ENCODE results near the gene LAP3. TPM values are rescaled to one million over a fixed set of nuclear protein-coding genes. Genes with fewer than 3 reads are reported as not detected.
"Not testable (repeated sequence)": the region's sequence is repeated elsewhere in the genome, so short reads cannot be mapped to it uniquely, and the experiment has no call there.

Gene LAP3
- total RNA-seq: 134 and 268 TPM in 2 replicates

GRCh38 chr4:17576932-17577664 lies at the start of gene LAP3:
TSS of gene LAP3 (plus strand) at chr4:17577198. CDS start at chr4:17577466, 268 bp downstream.
- DNase-seq (ENCODE audit: extremely low read depth, low read depth, low spot score): peak; percentile 48

- no peak for DNase-seq (ENCODE audit: extremely low read depth, low read depth, low spot score)
Measured at GRCh38 chr4:17528551-17529165, 48.3 kb upstream of the LAP3 start.

GRCh38 chr4:17531538-17532285 lies 45.3 kb upstream of the LAP3 start:
- DNase-seq (ENCODE audit: extremely low read depth, low read depth, low spot score): no peak

GRCh38 chr4:17534705-17535104 lies 42.3 kb upstream of the LAP3 start:
- DNase-seq (ENCODE audit: extremely low read depth, low read depth, low spot score): no peak

GRCh38 chr4:17535242-17535641 lies 41.8 kb upstream of the LAP3 start:
- DNase-seq (ENCODE audit: extremely low read depth, low read depth, low spot score): no peak

GRCh38 chr4:17535906-17536305 lies 41.1 kb upstream of the LAP3 start:
- DNase-seq (ENCODE audit: extremely low read depth, low read depth, low spot score): no peak

- not testable (repeated sequence) for DNase-seq (ENCODE audit: extremely low read depth, low read depth, low spot score)
Measured at GRCh38 chr4:17537060-17537459, 39.9 kb upstream of the LAP3 start.

- no peak for DNase-seq (ENCODE audit: extremely low read depth, low read depth, low spot score)
Measured at GRCh38 chr4:17544205-17544604, 32.8 kb upstream of the LAP3 start.

GRCh38 chr4:17544831-17545234 lies 32.2 kb upstream of the LAP3 start:
- no peak for DNase-seq (ENCODE audit: extremely low read depth, low read depth, low spot score)

- no peak for DNase-seq (ENCODE audit: extremely low read depth, low read depth, low spot score)
Measured at GRCh38 chr4:17545374-17546140, 31.4 kb upstream of the LAP3 start.

GRCh38 chr4:17546222-17546621 lies 30.8 kb upstream of the LAP3 start:
- DNase-seq (ENCODE audit: extremely low read depth, low read depth, low spot score): no peak

- DNase-seq (ENCODE audit: extremely low read depth, low read depth, low spot score): no peak
Measured at GRCh38 chr4:17546678-17547077, 30.3 kb upstream of the LAP3 start.

GRCh38 chr4:17550549-17550948 lies 26.4 kb upstream of the LAP3 start:
- DNase-seq (ENCODE audit: extremely low read depth, low read depth, low spot score): no peak

- DNase-seq (ENCODE audit: extremely low read depth, low read depth, low spot score): no peak
Measured at GRCh38 chr4:17552427-17552826, 24.6 kb upstream of the LAP3 start.

GRCh38 chr4:17554568-17554967 lies 22.4 kb upstream of the LAP3 start:
- no peak for DNase-seq (ENCODE audit: extremely low read depth, low read depth, low spot score)

GRCh38 chr4:17556498-17556897 lies 20.5 kb upstream of the LAP3 start:
- DNase-seq (ENCODE audit: extremely low read depth, low read depth, low spot score): no peak

GRCh38 chr4:17557880-17558279 lies 19.1 kb upstream of the LAP3 start:
- DNase-seq (ENCODE audit: extremely low read depth, low read depth, low spot score): no peak

- no peak for DNase-seq (ENCODE audit: extremely low read depth, low read depth, low spot score)
Measured at GRCh38 chr4:17558941-17559708, 17.9 kb upstream of the LAP3 start.

- no peak for DNase-seq (ENCODE audit: extremely low read depth, low read depth, low spot score)
Measured at GRCh38 chr4:17559709-17560048, 17.3 kb upstream of the LAP3 start.

GRCh38 chr4:17560065-17560673 lies 16.8 kb upstream of the LAP3 start:
- no peak for DNase-seq (ENCODE audit: extremely low read depth, low read depth, low spot score)
